ENCODE measurements around the gene GRID2.

DNA sequence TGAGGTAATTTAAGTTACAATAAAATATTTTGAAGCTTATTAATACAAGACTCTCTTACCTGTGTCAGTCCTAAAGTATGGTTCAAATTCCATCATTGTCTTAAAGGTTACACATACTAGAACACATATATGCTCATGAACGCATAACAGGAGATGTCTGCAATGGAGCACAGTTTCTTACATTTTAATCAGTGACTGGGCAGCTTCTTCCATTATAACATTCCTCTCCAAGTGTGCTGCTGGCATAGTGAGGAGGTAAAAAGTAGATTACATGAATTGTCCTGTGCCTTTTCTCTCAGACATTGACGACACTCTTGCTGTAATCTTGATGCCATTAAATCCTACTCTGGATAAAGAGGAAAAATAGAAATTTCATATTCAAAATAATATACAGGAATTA is 40.8 kb upstream of the GRID2 start:
- no peak for TF ChIP-seq POLR2AphosphoS5 (IDR thresholded peaks at IDR 0.05; ENCODE audit: low read depth, low read length)
- TF ChIP-seq TAF1 (IDR thresholded peaks at IDR 0.05; ENCODE audit: borderline replicate concordance, insufficient read depth, low read length) = no peak
- TF ChIP-seq, protein P1, sequence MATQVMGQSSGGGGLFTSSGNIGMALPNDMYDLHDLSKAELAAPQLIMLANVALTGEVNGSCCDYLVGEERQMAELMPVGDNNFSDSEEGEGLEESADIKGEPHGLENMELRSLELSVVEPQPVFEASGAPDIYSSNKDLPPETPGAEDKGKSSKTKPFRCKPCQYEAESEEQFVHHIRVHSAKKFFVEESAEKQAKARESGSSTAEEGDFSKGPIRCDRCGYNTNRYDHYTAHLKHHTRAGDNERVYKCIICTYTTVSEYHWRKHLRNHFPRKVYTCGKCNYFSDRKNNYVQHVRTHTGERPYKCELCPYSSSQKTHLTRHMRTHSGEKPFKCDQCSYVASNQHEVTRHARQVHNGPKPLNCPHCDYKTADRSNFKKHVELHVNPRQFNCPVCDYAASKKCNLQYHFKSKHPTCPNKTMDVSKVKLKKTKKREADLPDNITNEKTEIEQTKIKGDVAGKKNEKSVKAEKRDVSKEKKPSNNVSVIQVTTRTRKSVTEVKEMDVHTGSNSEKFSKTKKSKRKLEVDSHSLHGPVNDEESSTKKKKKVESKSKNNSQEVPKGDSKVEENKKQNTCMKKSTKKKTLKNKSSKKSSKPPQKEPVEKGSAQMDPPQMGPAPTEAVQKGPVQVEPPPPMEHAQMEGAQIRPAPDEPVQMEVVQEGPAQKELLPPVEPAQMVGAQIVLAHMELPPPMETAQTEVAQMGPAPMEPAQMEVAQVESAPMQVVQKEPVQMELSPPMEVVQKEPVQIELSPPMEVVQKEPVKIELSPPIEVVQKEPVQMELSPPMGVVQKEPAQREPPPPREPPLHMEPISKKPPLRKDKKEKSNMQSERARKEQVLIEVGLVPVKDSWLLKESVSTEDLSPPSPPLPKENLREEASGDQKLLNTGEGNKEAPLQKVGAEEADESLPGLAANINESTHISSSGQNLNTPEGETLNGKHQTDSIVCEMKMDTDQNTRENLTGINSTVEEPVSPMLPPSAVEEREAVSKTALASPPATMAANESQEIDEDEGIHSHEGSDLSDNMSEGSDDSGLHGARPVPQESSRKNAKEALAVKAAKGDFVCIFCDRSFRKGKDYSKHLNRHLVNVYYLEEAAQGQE (IDR thresholded peaks at IDR 0.05; ENCODE audit: insufficient read depth in 1 of 2, low read depth in 2 of 2, low read length in 2 of 2) = no peak
- TF ChIP-seq SIN3A (IDR thresholded peaks at IDR 0.05; ENCODE audit: borderline replicate concordance, insufficient read depth, low read length) = no peak
- TF ChIP-seq FOXP2 (optimal IDR thresholded peaks at IDR 0.05; ENCODE audit: borderline replicate concordance, extremely low read depth, extremely low read length, insufficient read depth) = no peak
